Neural cell (in vitro differentiated cells): ENCODE results near the gene CEL. TPM values are rescaled to one million over a fixed set of nuclear protein-coding genes. Genes with fewer than 3 reads are reported as not detected.
"Not testable (repeated sequence)": the region's sequence is repeated elsewhere in the genome, so short reads cannot be mapped to it uniquely, and the experiment has no call there.

Experiments
- H2AFZ ChIP-seq: fragments of 200-600, 300-800 bp; sonication (generic), shearing (Covaris generic); 2 replicates; pipeline ENCODE4 v1.6.0; 2014; ENCODE audit warnings: low read depth, mild to moderate bottlenecking, antibody characterized with exemption, low read length, moderate library complexity
- H3F3A ChIP-seq: fragments of 200-600 bp; shearing (Covaris generic); 2 replicates; pipeline ENCODE4 v1.6.1; 2016; ENCODE audit warnings: mild to moderate bottlenecking, moderate library complexity, mixed read lengths, antibody characterized with exemption, low read length; ENCODE audit not compliant: insufficient read depth, poor library complexity, severe bottlenecking
- H3K27ac ChIP-seq: fragments of 200-600, 300-800 bp; sonication (generic), shearing (Covaris generic); 2 replicates; pipeline ENCODE4 v1.5.1; 2014; ENCODE audit warnings: mild to moderate bottlenecking, low read length, moderate library complexity
- H3K27me3 ChIP-seq: fragments of 300-800, 200-600 bp; sonication (generic), shearing (Covaris generic); 2 replicates; pipeline ENCODE4 v1.6.0; 2014; ENCODE audit warnings: mild to moderate bottlenecking, low read depth, low read length, moderate library complexity; ENCODE audit not compliant: insufficient read depth
- H3K36me3 ChIP-seq: fragments of 300-800, 200-600 bp; sonication (generic), shearing (Covaris generic); 2 replicates; pipeline ENCODE4 v1.5.1; 2014; ENCODE audit warnings: mild to moderate bottlenecking, antibody characterized with exemption, low read length, moderate library complexity; ENCODE audit not compliant: insufficient read depth
- H3K4me2 ChIP-seq: fragments of 300-800, 200-600 bp; sonication (generic), shearing (Covaris generic); 2 replicates; pipeline ENCODE4 v1.6.0; 2014; ENCODE audit warnings: mild to moderate bottlenecking, low read length
- H3K4me3 ChIP-seq: fragments of 300-800, 200-600 bp; sonication (generic), shearing (Covaris generic); 2 replicates; pipeline ENCODE4 v1.5.1; 2014; ENCODE audit warnings: mild to moderate bottlenecking, low read length, moderate library complexity
- H3K79me2 ChIP-seq: fragments of 200-600 bp; shearing (Covaris generic); replicated peaks from 2 replicates; pipeline ENCODE4 v1.6.0; 2014; ENCODE audit warnings: mild to moderate bottlenecking, low read length, moderate library complexity; ENCODE audit not compliant: insufficient read depth
- H3K9ac ChIP-seq: fragments of 300-800, 200-600 bp; sonication (generic), shearing (Covaris generic); 2 replicates; pipeline ENCODE4 v1.6.1; 2016; ENCODE audit warnings: mild to moderate bottlenecking, low read length, mixed read lengths
- H3K9me2 ChIP-seq: fragments of 200-600 bp; shearing (Covaris generic); 2 replicates; pipeline ENCODE4 v1.6.1; 2016; ENCODE audit warnings: mild to moderate bottlenecking, low read length, mixed read lengths; ENCODE audit not compliant: insufficient read depth
- H3K9me3 ChIP-seq: fragments of 200-600, 300-800 bp; sonication (generic), shearing (Covaris generic); 2 replicates; pipeline ENCODE4 v1.6.1; 2016; ENCODE audit warnings: mild to moderate bottlenecking, mixed run types, low read length, moderate library complexity, mixed read lengths
- H4K20me1 ChIP-seq: fragments of 200-600 bp; shearing (Covaris generic); 2 replicates; pipeline ENCODE4 v1.6.1; 2016; ENCODE audit warnings: mild to moderate bottlenecking, mixed run types; ENCODE audit not compliant: insufficient read depth
- EP300 ChIP-seq: fragments of 450-650 bp; conservative IDR thresholded peaks from 2 replicates; pipeline ENCODE4 v1.6.1; 2014; ENCODE audit warnings: antibody characterized with exemption, mild to moderate bottlenecking, moderate library complexity; ENCODE audit not compliant: poor library complexity, severe bottlenecking
- EZH2 ChIP-seq: fragments of 200-600, 300-800 bp; shearing (Covaris generic), sonication (generic); IDR thresholded peaks from 2 replicates; pipeline ENCODE4 v1.6.1; 2014; ENCODE audit warnings: antibody characterized with exemption, low read length, borderline replicate concordance, mild to moderate bottlenecking; ENCODE audit not compliant: insufficient read depth, poor library complexity, severe bottlenecking
- MXI1 ChIP-seq: fragments of 450-650 bp; conservative IDR thresholded peaks from 2 replicates; pipeline ENCODE4 v1.6.1; 2014; ENCODE audit warnings: antibody characterized with exemption, mild to moderate bottlenecking; ENCODE audit not compliant: poor library complexity, severe bottlenecking
- POLR2AphosphoS5 ChIP-seq: IDR thresholded peaks from 2 replicates; pipeline ENCODE4 v1.6.1; 2012
- RAD21 ChIP-seq: fragments of 450-650 bp; conservative IDR thresholded peaks from 2 replicates; pipeline ENCODE4 v1.6.1; 2014; ENCODE audit warnings: antibody characterized with exemption, mild to moderate bottlenecking, moderate library complexity
- SMC3 ChIP-seq: fragments of 450-650 bp; conservative IDR thresholded peaks from 2 replicates; pipeline ENCODE4 v1.6.1; 2014; ENCODE audit warnings: antibody characterized with exemption, mild to moderate bottlenecking, moderate library complexity; ENCODE audit not compliant: poor library complexity
- TAF1 ChIP-seq: IDR thresholded peaks from 2 replicates; pipeline ENCODE4 v1.6.1; 2012; ENCODE audit warnings: low read depth
- polyA plus RNA-seq: library from polyadenylated mRNA; depleted of rRNA; stranded (reverse); fragments of >200 nt; gene quantifications from 2 replicates; pipeline ENCODE4 v1.2.3, GENCODE V29; 2014
- TF ChIP-seq, protein P1 (sequence below): IDR thresholded peaks from 2 replicates; pipeline ENCODE4 v1.6.1; 2012; ENCODE audit warnings: borderline replicate concordance
- TF ChIP-seq, protein P2 (sequence below): fragments of 450-650 bp; IDR thresholded peaks from 2 replicates; pipeline ENCODE4 v1.5.1; 2014; ENCODE audit warnings: antibody characterized with exemption, mild to moderate bottlenecking, moderate library complexity; ENCODE audit not compliant: poor library complexity, severe bottlenecking

The CEL gene
- polyA plus RNA-seq, 1 donor from 2014 or later = 0.95 TPM

DNA sequence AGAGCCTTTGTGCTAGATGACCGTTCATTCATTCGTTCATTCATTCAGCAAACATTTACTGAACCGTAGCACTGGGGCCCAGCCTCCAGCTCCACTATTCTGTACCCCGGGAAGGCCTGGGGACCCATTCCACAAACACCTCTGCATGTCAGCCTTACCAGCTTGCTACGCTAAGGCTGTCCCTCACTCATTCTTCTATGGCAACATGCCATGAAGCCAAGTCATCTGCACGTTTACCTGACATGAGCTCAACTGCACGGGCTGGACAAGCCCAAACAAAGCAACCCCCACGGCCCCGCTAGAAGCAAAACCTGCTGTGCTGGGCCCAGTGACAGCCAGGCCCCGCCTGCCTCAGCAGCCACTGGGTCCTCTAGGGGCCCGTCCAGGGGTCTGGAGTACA lies 6.0 kb downstream of the CEL start:
- H3K9me3 ChIP-seq = no peaks in the 10 kb centered on the region

DNA sequence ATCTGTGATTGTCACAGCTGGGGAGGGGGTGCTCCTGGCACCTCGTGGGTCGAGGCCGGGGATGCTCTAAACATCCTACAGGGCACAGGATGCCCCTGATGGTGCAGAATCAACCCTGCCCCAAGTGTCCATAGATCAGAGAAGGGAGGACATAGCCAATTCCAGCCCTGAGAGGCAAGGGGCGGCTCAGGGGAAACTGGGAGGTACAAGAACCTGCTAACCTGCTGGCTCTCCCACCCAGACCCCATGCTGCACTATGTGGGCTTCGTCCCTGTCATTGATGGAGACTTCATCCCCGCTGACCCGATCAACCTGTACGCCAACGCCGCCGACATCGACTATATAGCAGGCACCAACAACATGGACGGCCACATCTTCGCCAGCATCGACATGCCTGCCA lies 6.7 kb downstream of the CEL start:
- H3K27me3 ChIP-seq, H3K79me2 ChIP-seq, H3K4me2 ChIP-seq, H3K36me3 ChIP-seq, H4K20me1 ChIP-seq, H3K9me3 ChIP-seq, H3K9ac ChIP-seq, H2AFZ ChIP-seq, H3K9me2 ChIP-seq, H3K4me3 ChIP-seq, H3F3A ChIP-seq, H3K27ac ChIP-seq: not testable (repeated sequence)

More for the DNA sequence above, 6.0 kb downstream of the CEL start:
- Histone ChIP-seq H3K79me2 (no peaks in the 10 kb centered on the region), H3K4me2 (no peak overlapping the region), H3K27me3 (no peaks in the 10 kb centered on the region), H4K20me1 (no peaks in the 10 kb centered on the region), H3K4me3 (no peak overlapping the region), H3K9ac (no peak overlapping the region), H2AFZ (no peak overlapping the region), H3K36me3 (no peaks in the 10 kb centered on the region), H3F3A (no peaks in the 10 kb centered on the region), H3K9me2 (no peaks in the 10 kb centered on the region), H3K27ac (no peak overlapping the region)
- TF ChIP-seq SMC3 (no peak), POLR2AphosphoS5 (no peak), RAD21 (no peak), MXI1 (no peak), TAF1 (no peak), EP300 (no peak), EZH2 (no peak)
- TF ChIP-seq, protein P1, sequence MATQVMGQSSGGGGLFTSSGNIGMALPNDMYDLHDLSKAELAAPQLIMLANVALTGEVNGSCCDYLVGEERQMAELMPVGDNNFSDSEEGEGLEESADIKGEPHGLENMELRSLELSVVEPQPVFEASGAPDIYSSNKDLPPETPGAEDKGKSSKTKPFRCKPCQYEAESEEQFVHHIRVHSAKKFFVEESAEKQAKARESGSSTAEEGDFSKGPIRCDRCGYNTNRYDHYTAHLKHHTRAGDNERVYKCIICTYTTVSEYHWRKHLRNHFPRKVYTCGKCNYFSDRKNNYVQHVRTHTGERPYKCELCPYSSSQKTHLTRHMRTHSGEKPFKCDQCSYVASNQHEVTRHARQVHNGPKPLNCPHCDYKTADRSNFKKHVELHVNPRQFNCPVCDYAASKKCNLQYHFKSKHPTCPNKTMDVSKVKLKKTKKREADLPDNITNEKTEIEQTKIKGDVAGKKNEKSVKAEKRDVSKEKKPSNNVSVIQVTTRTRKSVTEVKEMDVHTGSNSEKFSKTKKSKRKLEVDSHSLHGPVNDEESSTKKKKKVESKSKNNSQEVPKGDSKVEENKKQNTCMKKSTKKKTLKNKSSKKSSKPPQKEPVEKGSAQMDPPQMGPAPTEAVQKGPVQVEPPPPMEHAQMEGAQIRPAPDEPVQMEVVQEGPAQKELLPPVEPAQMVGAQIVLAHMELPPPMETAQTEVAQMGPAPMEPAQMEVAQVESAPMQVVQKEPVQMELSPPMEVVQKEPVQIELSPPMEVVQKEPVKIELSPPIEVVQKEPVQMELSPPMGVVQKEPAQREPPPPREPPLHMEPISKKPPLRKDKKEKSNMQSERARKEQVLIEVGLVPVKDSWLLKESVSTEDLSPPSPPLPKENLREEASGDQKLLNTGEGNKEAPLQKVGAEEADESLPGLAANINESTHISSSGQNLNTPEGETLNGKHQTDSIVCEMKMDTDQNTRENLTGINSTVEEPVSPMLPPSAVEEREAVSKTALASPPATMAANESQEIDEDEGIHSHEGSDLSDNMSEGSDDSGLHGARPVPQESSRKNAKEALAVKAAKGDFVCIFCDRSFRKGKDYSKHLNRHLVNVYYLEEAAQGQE = no peak
- TF ChIP-seq, protein P2, sequence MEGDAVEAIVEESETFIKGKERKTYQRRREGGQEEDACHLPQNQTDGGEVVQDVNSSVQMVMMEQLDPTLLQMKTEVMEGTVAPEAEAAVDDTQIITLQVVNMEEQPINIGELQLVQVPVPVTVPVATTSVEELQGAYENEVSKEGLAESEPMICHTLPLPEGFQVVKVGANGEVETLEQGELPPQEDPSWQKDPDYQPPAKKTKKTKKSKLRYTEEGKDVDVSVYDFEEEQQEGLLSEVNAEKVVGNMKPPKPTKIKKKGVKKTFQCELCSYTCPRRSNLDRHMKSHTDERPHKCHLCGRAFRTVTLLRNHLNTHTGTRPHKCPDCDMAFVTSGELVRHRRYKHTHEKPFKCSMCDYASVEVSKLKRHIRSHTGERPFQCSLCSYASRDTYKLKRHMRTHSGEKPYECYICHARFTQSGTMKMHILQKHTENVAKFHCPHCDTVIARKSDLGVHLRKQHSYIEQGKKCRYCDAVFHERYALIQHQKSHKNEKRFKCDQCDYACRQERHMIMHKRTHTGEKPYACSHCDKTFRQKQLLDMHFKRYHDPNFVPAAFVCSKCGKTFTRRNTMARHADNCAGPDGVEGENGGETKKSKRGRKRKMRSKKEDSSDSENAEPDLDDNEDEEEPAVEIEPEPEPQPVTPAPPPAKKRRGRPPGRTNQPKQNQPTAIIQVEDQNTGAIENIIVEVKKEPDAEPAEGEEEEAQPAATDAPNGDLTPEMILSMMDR = no peak

DNA sequence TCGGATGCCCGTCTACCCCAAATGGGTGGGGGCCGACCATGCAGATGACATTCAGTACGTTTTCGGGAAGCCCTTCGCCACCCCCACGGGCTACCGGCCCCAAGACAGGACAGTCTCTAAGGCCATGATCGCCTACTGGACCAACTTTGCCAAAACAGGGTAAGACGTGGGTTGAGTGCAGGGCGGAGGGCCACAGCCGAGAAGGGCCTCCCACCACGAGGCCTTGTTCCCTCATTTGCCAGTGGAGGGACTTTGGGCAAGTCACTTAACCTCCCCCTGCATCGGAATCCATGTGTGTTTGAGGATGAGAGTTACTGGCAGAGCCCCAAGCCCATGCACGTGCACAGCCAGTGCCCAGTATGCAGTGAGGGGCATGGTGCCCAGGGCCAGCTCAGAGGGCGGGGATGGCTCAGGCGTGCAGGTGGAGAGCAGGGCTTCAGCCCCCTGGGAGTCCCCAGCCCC lies 8.8 kb downstream of the CEL start:
- H3K27ac ChIP-seq, H3K36me3 ChIP-seq, H2AFZ ChIP-seq, H4K20me1 ChIP-seq, H3K9ac ChIP-seq, H3K4me2 ChIP-seq, H3K79me2 ChIP-seq, H3F3A ChIP-seq, H3K9me2 ChIP-seq, H3K9me3 ChIP-seq, H3K4me3 ChIP-seq, H3K27me3 ChIP-seq: not testable (repeated sequence)

DNA sequence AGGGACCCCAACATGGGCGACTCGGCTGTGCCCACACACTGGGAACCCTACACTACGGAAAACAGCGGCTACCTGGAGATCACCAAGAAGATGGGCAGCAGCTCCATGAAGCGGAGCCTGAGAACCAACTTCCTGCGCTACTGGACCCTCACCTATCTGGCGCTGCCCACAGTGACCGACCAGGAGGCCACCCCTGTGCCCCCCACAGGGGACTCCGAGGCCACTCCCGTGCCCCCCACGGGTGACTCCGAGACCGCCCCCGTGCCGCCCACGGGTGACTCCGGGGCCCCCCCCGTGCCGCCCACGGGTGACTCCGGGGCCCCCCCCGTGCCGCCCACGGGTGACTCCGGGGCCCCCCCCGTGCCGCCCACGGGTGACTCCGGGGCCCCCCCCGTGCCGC lies 9.2 kb downstream of the CEL start:
- H3K79me2 ChIP-seq, H3K27me3 ChIP-seq, H3K4me2 ChIP-seq, H3K9me2 ChIP-seq, H3K4me3 ChIP-seq, H2AFZ ChIP-seq, H4K20me1 ChIP-seq, H3K27ac ChIP-seq, H3F3A ChIP-seq, H3K9ac ChIP-seq, H3K36me3 ChIP-seq, H3K9me3 ChIP-seq: not testable (repeated sequence)
